ENCODE measurements around the gene LMF2.
"Not testable (repeated sequence)": the region's sequence is repeated elsewhere in the genome, so short reads cannot be mapped to it uniquely, and the experiment has no call there.

LMF2 gene

GRCh38 chr22:50544078-50544745 lies 36.7 kb upstream of the LMF2 start:
- Mint-ChIP-seq H3K36me3 (ENCODE audit: low read depth) (peaks cover 10% of the 10 kb centered on the region), H3K4me3 (peak overlapping the region; percentile 37), H3K4me1 (ENCODE audit: low read depth) (peaks cover 55% of the 10 kb centered on the region), H3K9me3 (no peaks in the 10 kb centered on the region), H3K27me3 (ENCODE audit: low read depth) (no peaks in the 10 kb centered on the region), H3K27ac (peak overlapping the region; percentile 86)

GRCh38 chr22:50542416-50542927 lies 35.0 kb upstream of the LMF2 start:
- peaks cover 62% of the 10 kb centered on the region for H3K4me1 Mint-ChIP-seq (ENCODE audit: low read depth)
- H3K36me3 Mint-ChIP-seq (ENCODE audit: low read depth) = peaks cover 15% of the 10 kb centered on the region
- no peaks in the 10 kb centered on the region for H3K9me3 Mint-ChIP-seq
- peak overlapping the region; percentile 99 for H3K27ac Mint-ChIP-seq
- peak overlapping the region; percentile 43 for H3K4me3 Mint-ChIP-seq
- H3K27me3 Mint-ChIP-seq (ENCODE audit: low read depth) = no peaks in the 10 kb centered on the region

- Mint-ChIP-seq H3K36me3 (ENCODE audit: low read depth) (peaks cover 17% of the 10 kb centered on the region), H3K4me1 (ENCODE audit: low read depth) (peaks cover 65% of the 10 kb centered on the region), H3K27ac (peak overlapping the region; percentile 99)
- not testable (repeated sequence) for H3K4me3 Mint-ChIP-seq; H3K27me3 Mint-ChIP-seq (ENCODE audit: low read depth); H3K9me3 Mint-ChIP-seq
Measured at GRCh38 chr22:50541667-50542026, 34.1 kb upstream of the LMF2 start.

GRCh38 chr22:50540381-50540780 lies 32.9 kb upstream of the LMF2 start:
- Mint-ChIP-seq H3K4me1 (ENCODE audit: low read depth) (peaks cover 57% of the 10 kb centered on the region), H3K4me3 (peak overlapping the region; percentile 61), H3K36me3 (ENCODE audit: low read depth) (peaks cover 17% of the 10 kb centered on the region), H3K9me3 (no peaks in the 10 kb centered on the region), H3K27ac (peak overlapping the region; percentile 99), H3K27me3 (ENCODE audit: low read depth) (no peaks in the 10 kb centered on the region)

GRCh38 chr22:50537765-50538164 lies 30.3 kb upstream of the LMF2 start:
- Mint-ChIP-seq H3K27me3 (ENCODE audit: low read depth) (no peaks in the 10 kb centered on the region), H3K4me3 (peak overlapping the region; percentile 70), H3K9me3 (no peaks in the 10 kb centered on the region), H3K36me3 (ENCODE audit: low read depth) (peaks cover 19% of the 10 kb centered on the region), H3K4me1 (ENCODE audit: low read depth) (peaks cover 63% of the 10 kb centered on the region), H3K27ac (peak overlapping the region; percentile 99)

GRCh38 chr22:50536226-50536625 lies 28.7 kb upstream of the LMF2 start:
- Mint-ChIP-seq H3K4me1 (ENCODE audit: low read depth) (peaks cover 53% of the 10 kb centered on the region), H3K27me3 (ENCODE audit: low read depth) (no peaks in the 10 kb centered on the region), H3K4me3 (no peak overlapping the region), H3K27ac (peak overlapping the region; percentile 52), H3K36me3 (ENCODE audit: low read depth) (peaks cover 17% of the 10 kb centered on the region), H3K9me3 (no peaks in the 10 kb centered on the region)

- H3K4me3 Mint-ChIP-seq = no peak overlapping the region
- peak overlapping the region; percentile 31 for H3K27ac Mint-ChIP-seq
- no peaks in the 10 kb centered on the region for H3K27me3 Mint-ChIP-seq (ENCODE audit: low read depth)
- H3K4me1 Mint-ChIP-seq (ENCODE audit: low read depth) = peaks cover 44% of the 10 kb centered on the region
- H3K9me3 Mint-ChIP-seq = no peaks in the 10 kb centered on the region
- peaks cover 12% of the 10 kb centered on the region for H3K36me3 Mint-ChIP-seq (ENCODE audit: low read depth)
Measured at GRCh38 chr22:50535113-50535512, 27.6 kb upstream of the LMF2 start.

GRCh38 chr22:50533856-50534711 lies 26.6 kb upstream of the LMF2 start:
- H3K9me3 Mint-ChIP-seq; H3K27me3 Mint-ChIP-seq (ENCODE audit: low read depth): not testable (repeated sequence)
- peak overlapping the region; percentile 91 for H3K27ac Mint-ChIP-seq
- H3K4me3 Mint-ChIP-seq = peak overlapping the region; percentile 36
- H3K36me3 Mint-ChIP-seq (ENCODE audit: low read depth) = peaks cover 12% of the 10 kb centered on the region
- H3K4me1 Mint-ChIP-seq (ENCODE audit: low read depth) = peaks cover 34% of the 10 kb centered on the region

- peak overlapping the region; percentile 82 for H3K4me3 Mint-ChIP-seq
- peaks cover 15% of the 10 kb centered on the region for H3K36me3 Mint-ChIP-seq (ENCODE audit: low read depth)
- H3K9me3 Mint-ChIP-seq = no peaks in the 10 kb centered on the region
- H3K27me3 Mint-ChIP-seq (ENCODE audit: low read depth) = no peaks in the 10 kb centered on the region
- H3K4me1 Mint-ChIP-seq (ENCODE audit: low read depth) = peaks cover 37% of the 10 kb centered on the region
- H3K27ac Mint-ChIP-seq = peak overlapping the region; percentile 91
Measured at GRCh38 chr22:50532824-50533796, 25.6 kb upstream of the LMF2 start.

GRCh38 chr22:50531962-50532674 lies 24.6 kb upstream of the LMF2 start:
- H3K36me3 Mint-ChIP-seq (ENCODE audit: low read depth) = peaks cover 16% of the 10 kb centered on the region
- H3K27me3 Mint-ChIP-seq (ENCODE audit: low read depth) = no peaks in the 10 kb centered on the region
- peaks cover 40% of the 10 kb centered on the region for H3K4me1 Mint-ChIP-seq (ENCODE audit: low read depth)
- peak overlapping the region; percentile 95 for H3K4me3 Mint-ChIP-seq
- H3K9me3 Mint-ChIP-seq = no peaks in the 10 kb centered on the region
- peak overlapping the region; percentile 99 for H3K27ac Mint-ChIP-seq

- H3K4me1 Mint-ChIP-seq (ENCODE audit: low read depth) = peaks cover 43% of the 10 kb centered on the region
- H3K9me3 Mint-ChIP-seq = no peaks in the 10 kb centered on the region
- peak overlapping the region; percentile 99 for H3K27ac Mint-ChIP-seq
- H3K27me3 Mint-ChIP-seq (ENCODE audit: low read depth) = no peaks in the 10 kb centered on the region
- peaks cover 15% of the 10 kb centered on the region for H3K36me3 Mint-ChIP-seq (ENCODE audit: low read depth)
- H3K4me3 Mint-ChIP-seq = peak overlapping the region; percentile 95
Measured at GRCh38 chr22:50531546-50531961, 24.1 kb upstream of the LMF2 start.

- Mint-ChIP-seq H3K4me1 (ENCODE audit: low read depth) (peaks cover 43% of the 10 kb centered on the region), H3K9me3 (no peaks in the 10 kb centered on the region), H3K27ac (peak overlapping the region; percentile 99), H3K27me3 (ENCODE audit: low read depth) (no peaks in the 10 kb centered on the region), H3K36me3 (ENCODE audit: low read depth) (peaks cover 15% of the 10 kb centered on the region), H3K4me3 (peak overlapping the region; percentile 95)
Measured at GRCh38 chr22:50530877-50531545, 23.5 kb upstream of the LMF2 start.

GRCh38 chr22:50530580-50530876 lies 23.0 kb upstream of the LMF2 start:
- Mint-ChIP-seq H3K4me3 (peak overlapping the region; percentile 95), H3K27ac (peak overlapping the region; percentile 99), H3K4me1 (ENCODE audit: low read depth) (peaks cover 43% of the 10 kb centered on the region), H3K9me3 (no peaks in the 10 kb centered on the region), H3K27me3 (ENCODE audit: low read depth) (no peaks in the 10 kb centered on the region), H3K36me3 (ENCODE audit: low read depth) (peaks cover 15% of the 10 kb centered on the region)

Data from T-helper 1 cell treated with Interleukin-12 subunit alpha and Interleukin-12 subunit beta and Interleukin-4 antibody, amounts not matched to agents 30 μg/mL and 1 μg/mL, for 36 hours (primary cell).